GM12878 (cell line): ENCODE measurements around the gene SUSD2. TPM values are rescaled to one million over a fixed set of nuclear protein-coding genes. Genes with fewer than 3 reads are reported as not detected.

Experiments
- ATAC-seq: fragments of 200-7000 bp; cut with Tn5 transposase; 3 replicates; pipeline ENCODE4 v1.9.1; 2020; ENCODE audit warnings: mild to moderate bottlenecking, moderate library complexity
- BruUV-seq: library from RNA; stranded (reverse); fragments of 400-500 nt; replicated peaks from 2 replicates; lab custom pipeline; 2021; lab: Mats Ljungman, UMichigan
- CTCF ChIA-PET: fragments of 300-600 bp; sonication (Branson Sonifier 250); formaldehyde crosslinking; extraction: SDS; loops from one replicate; lab custom pipeline; 2021; ENCODE audit warnings: inconsistent platforms; lab: Yijun Ruan, JAX
- POLR2A ChIA-PET: fragments of 350-600 bp; formaldehyde crosslinking; extraction: SDS; loops from one replicate; lab custom pipeline; 2021; ENCODE audit warnings: inconsistent platforms; lab: Charles Lee
- RAD21 ChIA-PET: fragments of 300-600 bp; sonication (Branson Sonifier 250); formaldehyde crosslinking; loops from one replicate; lab custom pipeline; 2023; ENCODE audit warnings: antibody characterized with exemption; ENCODE audit not compliant: unreplicated experiment; lab: Charles Lee
- SMC1A ChIA-PET: fragments of 300-600 bp; sonication (Branson Sonifier 250); formaldehyde crosslinking; loops from one replicate; lab custom pipeline; 2023; ENCODE audit not compliant: unreplicated experiment, uncharacterized antibody; lab: Charles Lee
- DNase-seq: peaks from one replicate; pipeline ENCODE4 v3.0.0-alpha.2; 2011; ENCODE audit warnings: low read depth, low spot score
- FAIRE-seq: peaks from 3 replicates; lab custom pipeline; 2011; peaks lifted over from hg19 to GRCh38; lab: Jason Lieb, UNC
- H2AFZ ChIP-seq: 2 replicates; pipeline ENCODE4 v1.6.0; 2011; ENCODE audit warnings: low read depth, low read length, control low read depth; ENCODE audit not compliant: control insufficient read depth
- H3K27ac ChIP-seq: 2 replicates; pipeline ENCODE4 v1.5.1; 2011; ENCODE audit warnings: control low read depth; ENCODE audit not compliant: control insufficient read depth, insufficient read depth
- H3K27me3 ChIP-seq, 2 experiments: replicated peaks in 1 of 2; 2 replicates each; pipeline versions ENCODE4 v1.6.0 to v1.6.1; 2011; ENCODE audit warnings: low read length in 1 of 2; ENCODE audit not compliant: control insufficient read depth in 2 of 2, insufficient read depth in 2 of 2
- H3K36me3 ChIP-seq, 2 experiments: 2 replicates each; pipeline ENCODE4 v1.5.1; 2011; ENCODE audit warnings: low read length in 1 of 2; ENCODE audit not compliant: control insufficient read depth in 2 of 2, insufficient read depth in 2 of 2
- H3K4me1 ChIP-seq: 2 replicates; pipeline ENCODE4 v1.6.1; 2011; ENCODE audit warnings: mild to moderate bottlenecking, low read length, moderate library complexity, mixed read lengths; ENCODE audit not compliant: control insufficient read depth, insufficient read depth
- H3K4me2 ChIP-seq: 2 replicates; pipeline ENCODE4 v1.6.0; 2011; ENCODE audit warnings: control low read depth; ENCODE audit not compliant: control insufficient read depth, insufficient read depth
- H3K4me3 ChIP-seq: fragments of 200-600 bp; sonication (generic); 2 replicates; pipeline ENCODE4 v1.5.1; 2016
- H3K79me2 ChIP-seq: 2 replicates; pipeline ENCODE4 v1.6.0; 2011; ENCODE audit warnings: low read length; ENCODE audit not compliant: control insufficient read depth, insufficient read depth
- H3K9ac ChIP-seq: 2 replicates; pipeline ENCODE4 v1.8.0; 2011; ENCODE audit warnings: low read length, control low read depth, mixed read lengths; ENCODE audit not compliant: control insufficient read depth, insufficient read depth
- H3K9me3 ChIP-seq: replicated peaks from 3 replicates; pipeline ENCODE4 v1.5.1; 2011; ENCODE audit warnings: mild to moderate bottlenecking, low read length; ENCODE audit not compliant: control insufficient read depth, insufficient read depth
- H4K20me1 ChIP-seq: 2 replicates; pipeline ENCODE4 v1.6.0; 2011; ENCODE audit not compliant: control insufficient read depth, insufficient read depth
- BMI1 ChIP-seq: fragments of 450-650 bp; IDR thresholded peaks from 2 replicates; pipeline ENCODE4 v1.6.1; 2016; ENCODE audit warnings: mild to moderate bottlenecking, moderate library complexity, borderline replicate concordance
- BRCA1 ChIP-seq: IDR thresholded peaks from 2 replicates; pipeline ENCODE4 v1.6.1; 2011; ENCODE audit warnings: low read depth, low read length, improper control_type of control experiment
- CBX5 ChIP-seq: sonication (generic); IDR thresholded peaks from 2 replicates; pipeline ENCODE4 v1.6.1; 2016; ENCODE audit warnings: low read depth, moderate library complexity, mild to moderate bottlenecking, inconsistent platforms
- EED ChIP-seq: sonication (generic); IDR thresholded peaks from 2 replicates; pipeline ENCODE4 v1.6.1; 2016; ENCODE audit warnings: antibody characterized with exemption, low read depth
- ETV6 ChIP-seq, 2 experiments: fragments of 450-650 bp in 1 of 2; IDR thresholded peaks in 1 of 2; conservative IDR thresholded peaks in 1 of 2; 2 replicates each; pipeline ENCODE4 v1.6.1; 2014; ENCODE audit warnings: antibody characterized with exemption in 1 of 2, borderline replicate concordance in 1 of 2, low read depth in 1 of 2, mild to moderate bottlenecking in 1 of 2, moderate library complexity in 1 of 2
- FOXM1 ChIP-seq: IDR thresholded peaks from 2 replicates; pipeline ENCODE4 v1.6.1; 2012; ENCODE audit warnings: low read depth, mild to moderate bottlenecking, inconsistent platforms, low read length, moderate library complexity
- GABPA ChIP-seq: IDR thresholded peaks from 2 replicates; pipeline ENCODE4 v1.6.1; 2014; ENCODE audit warnings: antibody characterized with exemption, low read depth, mild to moderate bottlenecking, inconsistent platforms
- IKZF2 ChIP-seq, 2 experiments: fragments of 450-650 bp; IDR thresholded peaks; 2 replicates each; pipeline ENCODE4 v1.6.1; 2017; ENCODE audit warnings: mild to moderate bottlenecking in 2 of 2, moderate library complexity in 2 of 2
- POLR2AphosphoS2 ChIP-seq: IDR thresholded peaks from 2 replicates; pipeline ENCODE4 v1.6.1; 2011; ENCODE audit warnings: low read depth, mild to moderate bottlenecking, low read length, improper control_type of control experiment, moderate library complexity
- RAD21 ChIP-seq: IDR thresholded peaks from 2 replicates; pipeline ENCODE4 v1.6.1; 2011; ENCODE audit warnings: mild to moderate bottlenecking, low read depth, low read length, moderate library complexity; ENCODE audit not compliant: insufficient read depth
- RCOR1 ChIP-seq: conservative IDR thresholded peaks from 2 replicates; pipeline ENCODE4 v1.6.1; 2012; ENCODE audit warnings: low read depth, low read length, improper control_type of control experiment
- SMAD1 ChIP-seq: fragments of 450-650 bp; IDR thresholded peaks from 2 replicates; pipeline ENCODE4 v1.6.1; 2018; ENCODE audit warnings: mild to moderate bottlenecking, low read depth; ENCODE audit not compliant: partially characterized antibody
- SRF ChIP-seq, 2 experiments: IDR thresholded peaks; 2 replicates each; pipeline ENCODE4 v1.6.1; 2011; ENCODE audit warnings: low read depth in 2 of 2, low read length in 2 of 2, mild to moderate bottlenecking in 1 of 2, moderate library complexity in 1 of 2
- STAT1 ChIP-seq: fragments of 450-650 bp; conservative IDR thresholded peaks from 2 replicates; pipeline ENCODE4 v1.6.1; 2014; ENCODE audit warnings: antibody characterized with exemption, mild to moderate bottlenecking
- ZNF207 ChIP-seq: fragments of 450-650 bp; IDR thresholded peaks from 2 replicates; pipeline ENCODE4 v1.6.1; 2014; ENCODE audit warnings: antibody characterized with exemption, mild to moderate bottlenecking, borderline replicate concordance
- ZNF384 ChIP-seq: IDR thresholded peaks from 2 replicates; pipeline ENCODE4 v1.6.1; 2012; ENCODE audit warnings: low read depth, mild to moderate bottlenecking, low read length, improper control_type of control experiment, borderline replicate concordance
- WGBS: methylation state at CpG from one replicate; pipeline ENCODE4 v1.1.6; 2016; ENCODE audit warnings: low lambda C conversion rate; ENCODE audit not compliant: insufficient replicate concordance, insufficient coverage; ENCODE audit errors: missing lambda C conversion rate; 5-methylcytosine and 5-hydroxymethylcytosine counted together
- in situ Hi-C: fragments of 300-500 bp; cut with MboI; formaldehyde crosslinking; loops from 9 replicates; pipeline ENCODE4 v1.14.3; 2018; ENCODE audit warnings: mixed read lengths
- intact Hi-C: fragments of 100-400 bp; cut with micrococcal nuclease; formaldehyde crosslinking; loops from one replicate; pipeline ENCODE4 v1.14.2; 2022; ENCODE audit not compliant: unreplicated experiment
- polyA plus RNA-seq, 11 experiments: library from polyadenylated mRNA; depleted of rRNA in 4 of 11; unstranded in 6 of 11; stranded (reverse) in 5 of 11; fragments of >200 nt; fragmentation: Nextera tagmentation in 4 of 11; fragmentation: Illumina TruSeq in 1 of 11; extraction: Ambion mirVana in 4 of 11; extraction: Trizol in 1 of 11; gene quantifications; 1 replicate in 1 of 11; 2 replicates in 10 of 11; pipeline versions ENCODE4 v1.2.1 to v1.2.3, GENCODE V29; 2011 to 2016; ENCODE audit warnings: inconsistent platforms in 2 of 11, missing spikeins in 2 of 11, low read depth in 1 of 11
- total RNA-seq, 4 experiments: library from RNA; depleted of rRNA in 3 of 4; stranded (reverse); fragments of >200 nt in 3 of 4; fragmentation: Illumina TruSeq in 1 of 4; extraction: Trizol in 1 of 4; gene quantifications; 2 replicates each; pipeline versions ENCODE4 v1.2.1 to v1.2.3, GENCODE V29; 2013 to 2021
- TF ChIP-seq, protein P1 (sequence below): IDR thresholded peaks from 2 replicates; pipeline ENCODE4 v1.6.1; 2011; ENCODE audit warnings: low read depth, low read length, improper control_type of control experiment, borderline replicate concordance
- TF ChIP-seq, protein P2 (sequence below): IDR thresholded peaks from 2 replicates; pipeline ENCODE4 v1.6.1; 2012; ENCODE audit warnings: mild to moderate bottlenecking, low read depth, low read length
- TF ChIP-seq, protein P3 (sequence below): IDR thresholded peaks from 2 replicates; pipeline ENCODE4 v1.6.1; 2012; ENCODE audit warnings: low read depth, low read length, improper control_type of control experiment

The SUSD2 gene
- total and polyA plus RNA-seq, 10 of the 15 experiments (the other 5 are each of a cell fraction or from before 2014, with no cell fraction given) = 0.04 to 0.31 (median 0.11) TPM; not detected in 5

DNA sequence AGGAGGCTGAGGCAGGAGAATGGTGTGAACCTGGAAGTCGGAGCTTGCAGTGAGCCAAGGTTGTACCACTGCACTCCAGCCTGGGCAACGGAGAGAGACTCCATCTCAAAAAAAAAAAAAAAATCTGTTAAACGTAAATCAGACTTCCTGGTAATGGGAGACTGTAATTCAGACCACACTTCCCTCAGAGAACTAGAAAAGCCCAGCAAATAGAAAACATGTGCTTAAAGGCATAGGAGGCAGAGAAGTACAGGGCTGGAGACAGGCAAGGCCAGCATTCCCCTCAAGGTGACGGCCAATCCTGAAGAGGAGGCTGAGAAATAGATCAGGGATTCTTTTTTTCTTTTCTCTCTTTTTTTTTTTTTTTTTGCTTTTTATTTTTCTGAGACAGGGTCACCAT lies 55.4 kb downstream of the SUSD2 start:
- ChIA-PET SMC1A (no interaction called here), POLR2A (no interaction called here), CTCF (interaction anchor here (0.7 to 1.8 kb wide), 3 partner anchors 47 to 79 kb away, joined by 3 to 5 read pairs (median 3); no protein-coding TSS in a partner anchor), RAD21 (no interaction called here)
- WGBS = 32% methylated on average over 4 of the region's 4 CpGs
- no peaks in the 10 kb centered on the region for H4K20me1 ChIP-seq
- no peak overlapping the region for H3K4me2 ChIP-seq
- FAIRE-seq (no peak), DNase-seq (no peak), ATAC-seq (no peak)
- no peaks in the 10 kb centered on the region for H3K36me3 ChIP-seq
- no peak overlapping the region for H3K27ac ChIP-seq
- no peak overlapping the region for H3K9ac ChIP-seq
- no peak overlapping the region for H2AFZ ChIP-seq
- H3K4me3 ChIP-seq = no peak overlapping the region
- in situ Hi-C loops (loop anchor here (5.0 kb wide), 1 partner anchor 39 kb away; no protein-coding TSS in a partner anchor), intact Hi-C loops (no loop called here)
- no peaks in the 10 kb centered on the region for H3K4me1 ChIP-seq
- no peaks in the 10 kb centered on the region for H3K9me3 ChIP-seq
- no peaks in the 10 kb centered on the region for H3K27me3 ChIP-seq
- no TSS peak for BruUV-seq
- no peaks in the 10 kb centered on the region for H3K79me2 ChIP-seq
- TF ChIP-seq SRF (IDR thresholded peaks at IDR 0.05; ENCODE audit: low read depth in 2 of 2, low read length in 2 of 2) = no peak
- no peak for TF ChIP-seq BRCA1
- TF ChIP-seq, protein P1, sequence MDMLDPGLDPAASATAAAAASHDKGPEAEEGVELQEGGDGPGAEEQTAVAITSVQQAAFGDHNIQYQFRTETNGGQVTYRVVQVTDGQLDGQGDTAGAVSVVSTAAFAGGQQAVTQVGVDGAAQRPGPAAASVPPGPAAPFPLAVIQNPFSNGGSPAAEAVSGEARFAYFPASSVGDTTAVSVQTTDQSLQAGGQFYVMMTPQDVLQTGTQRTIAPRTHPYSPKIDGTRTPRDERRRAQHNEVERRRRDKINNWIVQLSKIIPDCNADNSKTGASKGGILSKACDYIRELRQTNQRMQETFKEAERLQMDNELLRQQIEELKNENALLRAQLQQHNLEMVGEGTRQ = no peak
- no peak for TF ChIP-seq SMAD1
- no peak for TF ChIP-seq BMI1
- TF ChIP-seq POLR2AphosphoS2 = no peak
- TF ChIP-seq GABPA = no peak
- TF ChIP-seq ZNF207 = no peak
- TF ChIP-seq, protein P2, sequence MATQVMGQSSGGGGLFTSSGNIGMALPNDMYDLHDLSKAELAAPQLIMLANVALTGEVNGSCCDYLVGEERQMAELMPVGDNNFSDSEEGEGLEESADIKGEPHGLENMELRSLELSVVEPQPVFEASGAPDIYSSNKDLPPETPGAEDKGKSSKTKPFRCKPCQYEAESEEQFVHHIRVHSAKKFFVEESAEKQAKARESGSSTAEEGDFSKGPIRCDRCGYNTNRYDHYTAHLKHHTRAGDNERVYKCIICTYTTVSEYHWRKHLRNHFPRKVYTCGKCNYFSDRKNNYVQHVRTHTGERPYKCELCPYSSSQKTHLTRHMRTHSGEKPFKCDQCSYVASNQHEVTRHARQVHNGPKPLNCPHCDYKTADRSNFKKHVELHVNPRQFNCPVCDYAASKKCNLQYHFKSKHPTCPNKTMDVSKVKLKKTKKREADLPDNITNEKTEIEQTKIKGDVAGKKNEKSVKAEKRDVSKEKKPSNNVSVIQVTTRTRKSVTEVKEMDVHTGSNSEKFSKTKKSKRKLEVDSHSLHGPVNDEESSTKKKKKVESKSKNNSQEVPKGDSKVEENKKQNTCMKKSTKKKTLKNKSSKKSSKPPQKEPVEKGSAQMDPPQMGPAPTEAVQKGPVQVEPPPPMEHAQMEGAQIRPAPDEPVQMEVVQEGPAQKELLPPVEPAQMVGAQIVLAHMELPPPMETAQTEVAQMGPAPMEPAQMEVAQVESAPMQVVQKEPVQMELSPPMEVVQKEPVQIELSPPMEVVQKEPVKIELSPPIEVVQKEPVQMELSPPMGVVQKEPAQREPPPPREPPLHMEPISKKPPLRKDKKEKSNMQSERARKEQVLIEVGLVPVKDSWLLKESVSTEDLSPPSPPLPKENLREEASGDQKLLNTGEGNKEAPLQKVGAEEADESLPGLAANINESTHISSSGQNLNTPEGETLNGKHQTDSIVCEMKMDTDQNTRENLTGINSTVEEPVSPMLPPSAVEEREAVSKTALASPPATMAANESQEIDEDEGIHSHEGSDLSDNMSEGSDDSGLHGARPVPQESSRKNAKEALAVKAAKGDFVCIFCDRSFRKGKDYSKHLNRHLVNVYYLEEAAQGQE = no peak
- TF ChIP-seq FOXM1 = no peak
- no peak for TF ChIP-seq IKZF2 (IDR thresholded peaks at IDR 0.05)
- no peak for TF ChIP-seq EED
- no peak for TF ChIP-seq CBX5
- no peak for TF ChIP-seq ETV6 (conservative IDR thresholded peaks at IDR 0.05 in 1 of 2, IDR thresholded peaks at IDR 0.05 in 1 of 2; ENCODE audit: borderline replicate concordance in 1 of 2, low read depth in 1 of 2)
- no peak for TF ChIP-seq STAT1
- TF ChIP-seq ZNF384 = no peak
- no peak for TF ChIP-seq RCOR1
- TF ChIP-seq, protein P3, sequence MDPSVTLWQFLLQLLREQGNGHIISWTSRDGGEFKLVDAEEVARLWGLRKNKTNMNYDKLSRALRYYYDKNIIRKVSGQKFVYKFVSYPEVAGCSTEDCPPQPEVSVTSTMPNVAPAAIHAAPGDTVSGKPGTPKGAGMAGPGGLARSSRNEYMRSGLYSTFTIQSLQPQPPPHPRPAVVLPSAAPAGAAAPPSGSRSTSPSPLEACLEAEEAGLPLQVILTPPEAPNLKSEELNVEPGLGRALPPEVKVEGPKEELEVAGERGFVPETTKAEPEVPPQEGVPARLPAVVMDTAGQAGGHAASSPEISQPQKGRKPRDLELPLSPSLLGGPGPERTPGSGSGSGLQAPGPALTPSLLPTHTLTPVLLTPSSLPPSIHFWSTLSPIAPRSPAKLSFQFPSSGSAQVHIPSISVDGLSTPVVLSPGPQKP = no peak
- no peak for TF ChIP-seq RAD21
